Endometrial microvascular endothelial cells (primary cell): Measurements from ENCODE around the gene FARS2. TPM values are rescaled to one million over a fixed set of nuclear protein-coding genes. Genes with fewer than 3 reads are reported as not detected.

Experiments used
- in situ Hi-C: cut with HindIII; loops from 2 replicates; pipeline ENCODE4 v1.10.0; 2017; ENCODE audit warnings: low sequenced_read_pairs, low pct_unique_long_range_greater_than_20kb; ENCODE audit errors: inconsistent ontology term
- total RNA-seq: library from RNA; depleted of rRNA; stranded (reverse); fragments of >200 nt; gene quantifications from one replicate; pipeline ENCODE4 v1.2.3, GENCODE V29; 2015; ENCODE audit errors: inconsistent ontology term

FARS2 gene
- total RNA-seq, 1 donor from 2014 or later = 18.2 TPM

GRCh38 chr6:5469101-5469846 lies 208.0 kb downstream of the FARS2 start:
- in situ Hi-C loops = no loop called here

GRCh38 chr6:5471044-5471443 lies 209.7 kb downstream of the FARS2 start:
- in situ Hi-C loops = no loop called here

GRCh38 chr6:5471637-5472398 lies 210.5 kb downstream of the FARS2 start:
- in situ Hi-C loops = no loop called here

- in situ Hi-C loops = no loop called here
These were observed 211.3 kb downstream of the FARS2 start for GRCh38 chr6:5472571-5472970.

- in situ Hi-C loops = no loop called here
These were observed 214.5 kb downstream of the FARS2 start for GRCh38 chr6:5475779-5476178.

GRCh38 chr6:5478380-5478779 lies 217.1 kb downstream of the FARS2 start:
- in situ Hi-C loops = no loop called here

GRCh38 chr6:5481033-5481432 lies 219.7 kb downstream of the FARS2 start:
- in situ Hi-C loops = no loop called here

GRCh38 chr6:5481750-5482149 lies 220.4 kb downstream of the FARS2 start:
- in situ Hi-C loops = no loop called here

- in situ Hi-C loops = no loop called here
These were observed 221.3 kb downstream of the FARS2 start for GRCh38 chr6:5482619-5483018.

- in situ Hi-C loops = no loop called here
These were observed 223.4 kb downstream of the FARS2 start for GRCh38 chr6:5484692-5485091.

- in situ Hi-C loops = no loop called here
These were observed 224.9 kb downstream of the FARS2 start for GRCh38 chr6:5486214-5486613.

GRCh38 chr6:5490501-5491069 lies 229.3 kb downstream of the FARS2 start:
- in situ Hi-C loops = no loop called here

GRCh38 chr6:5492356-5492755 lies 231.0 kb downstream of the FARS2 start:
- in situ Hi-C loops = no loop called here

GRCh38 chr6:5493806-5494205 lies 232.5 kb downstream of the FARS2 start:
- in situ Hi-C loops = no loop called here

GRCh38 chr6:5497896-5498578 lies 236.7 kb downstream of the FARS2 start:
- in situ Hi-C loops = no loop called here

- in situ Hi-C loops = no loop called here
These were observed 237.2 kb downstream of the FARS2 start for GRCh38 chr6:5498579-5498899.

GRCh38 chr6:5499644-5500306 lies 238.5 kb downstream of the FARS2 start:
- in situ Hi-C loops = no loop called here

- in situ Hi-C loops = no loop called here
These were observed 240.5 kb downstream of the FARS2 start for GRCh38 chr6:5501837-5502236.

GRCh38 chr6:5504078-5504477 lies 242.8 kb downstream of the FARS2 start:
- in situ Hi-C loops = no loop called here
